Kasumi-1 (cell line): ENCODE data around the gene ACAD10.
"Not testable (repeated sequence)": the region's sequence is repeated elsewhere in the genome, so short reads cannot be mapped to it uniquely, and the experiment has no call there.

Experiments used
- DNase-seq, 2 experiments: peaks; one replicate each; lab custom pipeline; 2025; lab: John Stamatoyannopoulos, UW

The ACAD10 gene

DNA sequence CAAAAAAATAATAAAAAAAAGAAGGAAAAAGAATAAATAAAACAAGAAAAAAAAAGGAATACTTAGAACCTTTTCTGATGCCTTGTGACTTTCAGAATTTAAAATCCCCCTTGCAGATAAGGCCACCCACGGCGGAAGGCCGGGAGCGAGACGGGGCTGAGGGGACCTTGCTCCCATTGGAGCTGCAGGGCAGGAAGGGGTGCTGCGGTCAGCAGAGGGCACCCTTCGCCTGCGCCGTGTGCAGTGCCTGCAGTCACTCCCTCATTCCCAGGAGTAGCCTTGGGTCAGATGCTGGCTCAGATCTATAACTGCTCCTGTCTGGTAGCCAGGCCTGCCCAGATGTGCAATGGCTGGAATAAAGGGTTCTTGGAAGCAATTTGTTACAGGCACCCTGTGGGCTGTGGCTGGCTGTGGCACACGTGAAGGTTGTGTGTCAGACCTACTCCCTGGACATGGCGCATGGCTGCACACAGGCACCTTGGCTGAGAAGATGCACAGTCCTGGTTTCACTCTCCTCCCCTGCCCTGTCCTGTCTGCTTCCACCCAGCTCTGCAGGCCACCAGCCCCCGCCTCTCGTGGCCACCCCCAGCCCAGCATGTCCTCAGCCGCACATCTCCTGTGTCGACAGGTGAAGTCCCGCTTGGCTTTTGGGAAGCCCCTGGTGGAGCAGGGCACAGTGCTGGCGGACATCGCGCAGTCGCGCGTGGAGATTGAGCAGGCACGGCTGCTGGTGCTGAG lies 67.5 kb downstream of the ACAD10 start:
- no peak for DNase-seq

DNA sequence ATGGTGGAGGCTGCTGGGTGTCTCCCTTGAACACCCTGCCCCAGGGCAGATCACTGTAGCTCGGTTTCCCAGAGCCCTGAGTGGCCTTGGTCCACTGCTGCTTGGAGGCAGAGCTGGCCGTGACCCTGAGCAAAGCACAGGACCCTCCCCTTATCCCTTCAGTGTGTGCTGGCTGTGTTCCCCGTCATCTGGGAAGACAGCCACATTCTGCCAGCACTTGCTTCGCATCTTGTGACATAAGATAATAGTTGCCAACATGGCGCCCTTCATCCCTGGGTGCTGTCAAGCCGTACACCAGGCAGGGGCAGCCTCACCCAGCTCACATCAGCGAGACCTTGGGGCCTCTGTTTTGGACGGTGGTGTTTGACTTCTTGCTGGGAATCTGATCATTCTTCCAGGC lies 68.8 kb downstream of the ACAD10 start:
- no peak for DNase-seq

DNA sequence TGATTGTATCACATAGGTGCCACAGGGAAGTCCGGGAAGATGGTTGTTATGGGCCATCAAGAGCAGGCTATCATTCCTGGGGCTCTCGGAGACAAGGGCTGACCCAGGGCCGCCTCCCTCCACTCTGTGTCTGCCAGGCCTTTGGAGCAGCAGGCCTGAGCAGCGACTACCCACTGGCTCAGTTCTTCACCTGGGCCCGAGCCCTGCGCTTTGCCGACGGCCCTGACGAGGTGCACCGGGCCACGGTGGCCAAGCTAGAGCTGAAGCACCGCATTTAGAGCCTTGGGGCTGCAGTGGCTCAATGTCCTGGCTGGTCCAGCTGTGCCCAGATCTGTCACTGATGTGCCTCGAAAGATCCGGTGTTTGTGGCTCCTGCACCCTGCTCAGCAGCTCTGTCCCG lies 70.3 kb downstream of the ACAD10 start:
- no peak for DNase-seq

DNA sequence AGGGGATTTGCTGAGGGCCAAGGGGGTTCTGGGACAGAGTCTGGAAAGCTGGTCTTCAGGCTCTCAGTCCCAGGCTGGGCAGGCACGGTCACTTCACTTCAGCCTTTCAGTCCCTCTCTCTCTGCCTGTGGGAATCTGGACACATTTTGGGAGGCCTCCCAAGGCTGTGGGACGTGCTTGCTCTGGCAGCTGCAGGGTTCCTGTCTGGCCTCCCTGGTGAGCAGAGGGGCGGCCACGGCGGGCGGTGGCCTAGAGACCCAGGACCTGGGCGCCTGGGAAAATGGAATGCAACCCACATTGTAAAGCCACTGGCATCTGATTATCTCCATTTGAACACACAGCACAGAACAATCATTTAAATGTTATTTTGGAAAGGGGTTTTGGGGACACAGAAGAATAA lies 70.8 kb downstream of the ACAD10 start:
- DNase-seq = no peak

DNA sequence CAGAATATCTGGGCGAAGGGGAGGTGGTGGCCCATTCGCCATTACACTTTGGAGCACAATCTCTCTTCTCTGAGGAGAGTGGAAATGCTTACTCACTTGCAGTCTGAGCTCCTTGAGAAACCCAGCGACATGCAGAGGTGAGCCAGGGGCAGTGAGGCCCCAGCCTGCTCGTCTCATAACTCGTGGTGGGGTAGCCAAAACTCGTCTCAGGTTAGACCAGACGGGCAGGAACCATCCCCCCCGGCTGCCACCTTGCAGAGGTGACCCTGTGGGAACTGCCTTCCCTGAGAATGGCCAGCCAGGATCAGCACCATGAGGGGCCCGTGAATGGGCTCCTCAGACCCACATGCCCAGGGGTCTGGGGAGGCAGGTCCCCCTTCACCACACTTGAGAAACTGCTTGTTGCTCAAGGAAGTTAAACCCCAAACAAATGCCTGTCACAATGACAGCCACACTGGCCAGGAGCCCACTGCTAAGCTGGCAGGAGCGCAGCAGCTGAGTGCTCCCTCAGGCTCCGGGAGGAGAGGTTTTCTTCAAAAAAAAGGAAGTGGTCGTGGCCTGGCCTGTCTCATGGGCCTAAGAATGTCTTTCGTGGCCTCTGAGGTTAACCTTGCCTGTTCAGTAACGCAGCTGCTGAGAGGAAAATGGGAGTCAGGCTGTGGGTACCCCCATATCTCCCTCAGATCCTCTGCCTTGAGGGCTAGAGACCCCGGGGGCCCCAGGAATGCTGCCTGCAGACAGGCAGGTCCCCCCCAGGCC lies 71.7 kb downstream of the ACAD10 start:
- peak; percentile 87 to 94 for DNase-seq

DNA sequence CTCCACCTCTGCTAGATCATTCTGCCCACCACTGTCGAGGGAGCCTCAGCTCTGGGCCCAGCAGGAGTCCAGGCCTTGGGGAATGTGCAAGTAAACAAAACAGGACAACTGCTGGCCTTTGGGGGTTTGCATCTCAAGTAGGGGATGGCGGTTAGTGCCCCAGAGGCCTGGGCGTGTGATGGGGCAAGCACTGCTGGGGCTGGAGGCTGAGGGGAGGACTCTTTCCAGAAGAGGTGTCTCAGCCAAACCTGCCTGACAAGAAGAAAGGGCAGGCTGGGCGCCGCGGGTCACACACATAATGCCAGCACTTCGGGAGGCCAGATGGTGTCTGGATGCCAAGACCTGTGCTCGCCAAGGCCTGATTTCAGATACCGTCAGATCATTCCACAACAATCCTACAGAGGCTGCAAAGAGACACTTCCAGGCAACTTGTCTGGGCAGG lies 72.3 kb downstream of the ACAD10 start:
- no peak for DNase-seq

DNA sequence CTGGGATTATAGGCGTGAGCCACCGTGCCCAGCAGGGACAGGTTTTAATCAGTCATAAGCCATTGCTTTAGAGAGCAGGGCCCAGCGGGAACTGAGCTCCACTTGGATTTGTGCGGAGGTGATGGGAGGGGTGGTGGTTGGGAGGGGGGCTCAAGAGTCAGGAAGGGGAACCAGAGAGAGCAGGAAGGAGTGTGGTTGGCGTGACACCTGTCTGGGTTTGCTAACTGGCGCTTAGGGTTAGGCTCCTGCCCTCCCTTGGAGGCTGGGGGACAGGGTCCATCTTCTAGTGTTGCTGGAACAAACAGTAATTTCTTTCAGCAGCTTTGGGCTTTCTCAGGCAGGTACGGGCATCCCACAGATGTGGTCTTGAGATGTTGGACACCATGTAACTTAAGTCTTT lies 73.4 kb downstream of the ACAD10 start:
- DNase-seq = no peak

DNA sequence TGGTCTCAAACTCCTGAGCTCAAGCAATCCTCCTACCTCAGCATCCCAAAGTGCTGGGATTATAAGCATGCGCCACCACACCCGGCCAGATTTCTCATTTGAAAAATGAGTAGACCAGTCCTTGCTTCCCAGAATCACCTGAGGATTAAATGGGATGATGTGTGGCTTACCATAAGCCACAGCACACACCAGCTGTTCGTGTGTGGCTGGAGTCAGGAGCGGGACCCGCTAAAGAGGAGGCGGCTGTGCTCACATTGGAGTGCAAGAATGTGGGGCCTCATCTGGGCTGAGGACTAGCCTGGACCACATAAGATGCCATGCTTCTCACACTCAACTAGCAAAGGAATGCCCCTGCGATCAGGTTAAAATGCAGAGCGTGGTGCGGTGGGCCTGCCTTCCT lies 74.1 kb downstream of the ACAD10 start:
- DNase-seq = no peak

DNA sequence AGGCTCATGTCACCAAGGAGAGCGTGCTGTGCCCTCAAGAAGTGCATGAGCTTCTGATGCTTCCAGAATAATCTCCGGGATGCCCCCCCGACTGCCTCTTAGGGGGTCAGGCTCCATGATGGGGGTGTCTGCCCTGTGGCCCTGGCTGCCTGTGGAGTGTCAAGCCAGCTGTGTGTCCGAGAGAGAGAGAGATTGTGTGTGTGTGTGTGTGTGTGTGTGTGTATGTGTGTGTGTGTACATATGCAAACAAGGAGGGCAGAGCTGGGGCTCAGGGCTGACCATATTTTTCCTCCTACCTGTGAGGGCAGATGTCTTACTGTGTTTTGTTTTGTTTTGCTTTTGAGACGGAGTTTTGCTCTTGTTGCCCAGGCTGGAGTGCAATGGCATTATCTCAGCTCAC lies 75.2 kb downstream of the ACAD10 start:
- DNase-seq = no peak

DNA sequence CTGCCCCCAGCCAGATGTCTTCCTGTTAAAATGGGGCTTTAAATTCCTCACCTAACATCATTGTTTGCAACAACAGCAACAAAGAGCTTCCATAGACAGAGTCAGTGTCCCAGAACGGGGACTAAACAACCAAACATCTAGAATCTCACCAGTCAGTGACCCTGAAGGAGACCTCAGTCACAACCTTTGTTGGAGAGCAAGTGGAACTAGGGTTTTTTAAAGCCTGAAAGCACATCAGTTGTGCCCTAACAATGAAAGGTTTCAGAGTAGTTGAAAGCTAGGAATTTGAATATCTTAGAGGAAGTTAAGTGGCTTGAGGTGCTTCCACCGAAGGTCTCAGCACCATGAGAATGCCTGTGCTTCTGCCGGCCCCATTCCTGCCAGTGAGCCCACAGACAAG lies 75.9 kb downstream of the ACAD10 start:
- peak in 1 of 2 experiments; percentile 37 for DNase-seq

DNA sequence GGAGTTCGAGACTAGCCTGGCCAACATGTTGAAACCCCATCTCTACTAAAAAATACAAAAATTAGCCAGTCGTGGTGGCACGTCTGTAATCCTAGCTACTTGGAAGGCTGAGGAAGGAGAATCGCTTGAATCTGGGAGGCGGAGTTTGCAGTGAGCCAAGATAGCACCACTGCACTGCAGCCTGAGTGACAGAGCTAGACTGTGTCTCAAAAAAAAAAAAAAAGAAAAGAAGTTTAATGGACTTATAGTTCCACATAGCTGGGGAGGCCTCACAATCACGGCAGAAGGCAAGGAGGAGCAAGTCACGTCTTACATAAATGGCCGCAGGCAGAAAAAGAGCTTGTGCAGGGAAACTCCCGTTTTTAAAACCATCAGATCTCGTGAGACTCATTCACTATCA lies 77.7 kb downstream of the ACAD10 start:
- DNase-seq = not testable (repeated sequence)

DNA sequence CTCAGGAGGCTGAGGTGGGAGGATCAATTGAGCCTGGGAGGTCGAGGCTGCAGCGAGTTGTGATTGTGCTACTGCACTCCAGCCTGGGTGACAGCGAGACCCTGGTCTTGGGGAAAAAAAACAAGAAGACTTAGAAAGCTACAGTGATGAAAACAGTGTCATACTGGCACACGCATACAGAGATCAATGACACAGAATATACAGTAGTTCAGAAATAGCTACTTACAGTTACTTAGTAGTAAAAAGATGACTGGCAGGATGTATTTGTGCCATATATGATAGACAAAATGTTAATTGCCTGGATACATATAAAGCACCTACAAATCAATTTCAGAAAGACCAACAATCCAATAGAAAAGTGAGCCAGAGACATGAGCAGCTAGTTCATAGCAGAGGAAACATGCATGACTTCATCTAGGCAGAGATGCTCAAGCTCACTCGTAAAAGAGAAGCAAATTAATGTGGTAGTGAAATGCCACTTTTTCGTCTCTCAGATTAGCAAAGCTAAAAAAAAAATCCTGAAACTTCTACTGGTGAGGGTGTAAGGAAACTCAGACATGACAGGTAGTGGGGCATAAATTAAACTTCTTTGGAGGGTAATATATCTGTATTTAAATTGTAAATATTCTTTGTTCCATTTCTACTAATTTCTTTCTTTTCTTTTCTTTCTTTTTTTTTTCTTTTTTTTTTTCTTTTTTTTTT lies 78.4 kb downstream of the ACAD10 start:
- no peak for DNase-seq

DNA sequence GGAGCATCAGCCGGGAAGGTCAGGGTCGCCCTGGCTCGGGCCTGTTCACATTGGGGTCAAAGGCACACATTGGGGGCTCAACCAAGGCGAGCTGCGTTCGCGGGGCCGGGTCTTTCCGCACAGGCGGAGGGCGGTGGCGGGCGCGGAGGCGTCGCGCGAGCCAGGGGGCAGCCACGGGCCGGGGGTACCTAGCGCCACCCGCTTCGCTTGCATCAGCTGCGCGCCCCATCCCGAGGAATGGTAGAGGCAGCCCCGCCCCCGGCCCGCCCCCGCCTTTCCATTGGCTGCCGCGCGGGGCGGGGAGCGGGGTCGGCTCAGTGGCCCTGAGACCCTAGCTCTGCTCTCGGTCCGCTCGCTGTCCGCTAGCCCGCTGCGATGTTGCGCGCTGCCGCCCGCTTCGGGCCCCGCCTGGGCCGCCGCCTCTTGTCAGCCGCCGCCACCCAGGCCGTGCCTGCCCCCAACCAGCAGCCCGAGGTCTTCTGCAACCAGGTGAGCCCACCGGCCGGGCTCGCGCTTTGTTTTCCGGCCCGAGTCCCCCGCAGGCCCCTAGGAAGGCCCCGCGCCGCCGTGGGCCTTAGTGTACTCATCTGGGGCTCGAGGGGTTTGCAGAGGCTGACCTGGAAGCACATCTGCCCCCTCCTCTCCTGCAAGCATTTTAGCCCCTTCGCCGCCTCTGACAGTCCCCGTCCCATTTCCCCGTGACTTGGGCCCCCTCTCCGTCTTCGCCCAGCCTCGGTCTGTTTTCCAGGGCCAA lies 80.9 kb downstream of the ACAD10 start, which contains the start of gene ALDH2:
Gene ALDH2, plus strand, starts transcription at position 326 of the 754 bp plus-strand sequence. Its CDS starts 50 bp downstream, at position 376.
- DNase-seq = no peak

DNA sequence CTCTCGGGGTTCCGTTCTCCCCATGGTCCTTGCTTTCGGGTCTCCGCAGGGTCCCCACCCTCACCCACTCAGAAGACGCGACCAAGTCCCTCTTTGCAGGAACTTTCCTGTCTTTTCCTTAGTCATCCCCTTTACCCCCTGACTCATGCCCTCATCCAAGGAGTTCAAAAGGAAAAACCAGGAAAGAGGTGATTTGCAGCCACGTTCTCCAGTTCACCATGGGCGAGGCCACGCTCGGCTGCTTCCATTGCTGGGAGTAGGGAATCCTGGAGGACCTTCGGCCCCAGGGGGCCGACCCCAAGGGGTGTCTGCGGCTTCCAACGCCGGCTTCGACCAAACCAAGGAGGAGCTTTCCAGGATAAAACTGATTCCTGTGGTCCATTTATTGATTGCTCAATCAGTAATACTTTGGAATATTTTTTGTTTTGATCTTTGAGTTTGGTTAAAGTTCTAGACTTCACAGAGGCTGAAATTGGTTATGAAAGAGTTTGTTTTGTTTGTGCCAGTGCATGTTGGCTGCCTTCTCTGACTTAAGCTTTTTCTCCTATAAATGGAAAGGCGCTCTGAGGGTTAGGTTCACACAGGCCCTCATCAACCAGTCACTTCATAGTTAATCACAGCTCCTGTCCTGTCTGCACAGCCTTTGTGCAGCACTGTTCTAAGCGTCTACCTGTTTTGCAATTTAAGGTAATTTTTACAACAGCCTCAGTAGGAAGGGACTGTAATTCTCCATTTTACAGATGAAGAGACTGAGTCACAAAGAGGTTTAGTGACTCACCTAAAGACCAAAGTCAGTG lies 81.7 kb downstream of the ACAD10 start:
- DNase-seq = no peak

DNA sequence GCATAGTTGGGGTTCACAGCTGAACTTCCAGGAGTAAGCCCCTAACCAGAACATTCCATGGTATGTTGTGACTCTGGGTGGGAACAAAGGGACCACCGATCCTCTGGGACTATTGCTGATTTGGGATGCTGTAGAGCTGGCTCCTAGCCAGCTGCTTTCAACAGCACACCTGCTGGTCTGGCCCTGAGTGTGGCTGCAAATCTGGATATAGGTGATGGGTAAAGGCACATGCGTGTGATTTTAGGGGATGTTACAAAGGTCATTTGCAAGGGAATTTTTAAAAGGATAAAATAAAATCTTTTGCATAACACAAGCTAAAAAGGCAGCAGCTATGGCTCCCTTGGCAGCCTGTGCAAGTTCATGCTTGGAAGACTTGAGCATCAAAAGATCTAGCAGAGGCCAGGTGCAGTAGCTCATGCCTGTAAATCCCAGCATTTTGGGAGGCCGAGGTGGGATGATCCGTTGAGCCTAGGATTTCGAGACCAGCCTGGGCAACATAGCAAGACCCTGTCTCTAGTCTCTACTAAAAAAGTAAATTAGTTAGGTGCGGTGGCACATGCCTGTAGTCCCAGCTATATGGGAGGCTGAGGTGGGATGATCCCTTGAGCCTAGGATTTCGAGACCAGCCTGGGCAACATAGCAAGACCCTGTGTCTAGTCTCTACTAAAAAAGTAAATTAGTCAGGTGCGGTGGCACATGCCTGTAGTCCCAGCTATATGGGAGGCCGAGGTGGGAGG lies 82.5 kb downstream of the ACAD10 start:
- no peak for DNase-seq

DNA sequence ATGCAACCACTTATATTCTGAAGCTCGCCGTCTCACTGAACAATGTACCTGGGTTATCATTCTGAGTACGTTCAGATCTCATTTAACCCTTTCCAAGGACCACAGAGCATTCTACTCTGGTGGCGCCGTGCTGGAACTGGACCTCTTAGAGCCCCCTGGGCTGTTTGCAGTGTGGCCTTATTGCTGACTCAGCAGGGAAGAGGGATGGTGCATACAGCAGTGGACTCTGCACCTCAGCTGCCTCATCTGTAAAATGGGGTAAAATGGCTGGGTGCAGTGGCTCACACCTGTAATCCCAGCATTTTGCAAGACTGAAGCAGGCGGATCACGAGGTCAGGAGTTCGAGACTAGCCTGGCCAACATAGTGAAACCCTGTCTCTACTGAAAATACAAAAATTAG lies 83.7 kb downstream of the ACAD10 start:
- no peak for DNase-seq

DNA sequence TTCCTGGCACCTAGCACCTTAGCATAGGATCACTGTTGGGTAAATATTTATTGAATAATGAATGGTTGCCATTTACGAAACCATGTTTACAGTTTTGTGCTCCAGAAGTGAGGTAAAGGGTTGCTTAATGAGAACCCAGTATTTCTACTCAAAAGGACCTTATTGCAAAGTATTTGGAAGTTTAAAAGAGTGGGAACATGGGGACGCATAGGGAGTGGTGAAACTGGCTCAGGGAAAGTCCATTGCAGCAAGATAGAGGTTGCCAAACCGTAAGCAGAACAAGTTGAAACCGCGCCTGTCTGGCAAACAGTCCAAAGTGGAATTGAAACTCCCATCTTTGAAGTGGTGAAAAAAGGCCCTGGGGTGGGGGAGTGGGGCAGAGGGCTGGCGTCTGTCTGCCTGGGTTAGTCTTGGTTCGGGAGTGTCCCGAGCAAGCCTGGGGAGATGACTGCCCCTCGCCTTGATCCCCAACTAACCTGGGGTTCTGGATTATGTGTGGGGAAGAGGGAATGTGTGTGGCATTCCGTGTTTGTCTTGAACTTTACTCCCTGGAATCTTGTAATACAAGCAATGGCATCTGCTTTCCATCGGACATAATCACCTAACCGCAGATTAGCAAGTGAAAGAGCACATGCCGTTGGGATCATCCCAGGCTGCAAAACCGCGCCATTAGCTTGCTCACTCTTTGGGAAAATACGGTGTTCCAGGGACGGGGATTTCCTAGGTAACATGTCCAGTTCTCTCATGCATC lies 88.1 kb downstream of the ACAD10 start:
- no peak for DNase-seq

DNA sequence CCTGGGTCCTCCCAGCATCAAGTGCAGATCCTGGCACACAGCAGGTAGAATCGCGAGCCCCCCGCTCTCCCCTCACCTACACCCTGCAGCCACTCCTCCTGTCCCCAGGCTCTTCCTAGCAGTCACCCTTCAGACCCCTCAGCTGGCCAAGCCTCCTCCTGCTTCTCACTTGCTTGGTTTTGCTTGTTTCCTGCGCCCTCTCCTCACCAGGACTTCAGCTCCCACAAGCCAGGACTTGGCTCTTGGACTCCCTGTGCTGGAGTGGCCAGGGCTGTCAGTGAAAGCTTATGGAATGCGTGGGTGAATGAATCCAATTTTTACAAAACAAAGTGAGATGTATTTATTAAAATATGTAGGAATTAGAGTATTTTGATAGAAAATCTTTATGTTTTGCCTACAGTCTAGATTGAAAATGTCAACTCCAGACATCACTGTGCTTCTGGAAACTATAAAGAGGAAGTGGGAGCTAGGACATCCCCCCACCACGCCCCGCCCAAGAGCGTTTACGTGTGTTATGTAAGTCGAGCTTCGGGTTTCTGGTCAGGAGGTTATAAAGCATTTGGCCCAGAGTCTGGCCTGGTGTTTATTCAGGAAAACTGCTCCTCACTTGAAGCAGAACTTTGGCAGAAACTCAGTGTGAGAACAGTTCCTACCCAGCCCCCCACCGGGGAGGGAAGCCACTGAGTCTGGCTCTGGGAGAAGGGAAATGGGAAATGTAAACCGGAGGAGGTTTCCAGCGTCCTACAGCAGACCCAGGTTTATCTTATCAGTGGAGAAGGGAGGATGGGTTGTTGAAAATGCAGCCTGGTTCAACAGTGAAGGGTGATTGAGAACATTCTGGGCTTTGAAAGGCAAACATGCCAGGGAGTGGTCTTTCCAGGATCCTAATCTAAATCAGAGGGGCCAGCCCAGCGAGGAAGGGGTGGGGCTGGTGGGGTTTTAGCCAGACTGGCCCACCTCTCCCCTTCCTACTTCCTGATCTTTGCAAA lies 89.6 kb downstream of the ACAD10 start:
- DNase-seq = peak; percentile 90 to 93
